Measurements from ENCODE around the gene HPCAL1.
"Not testable (repeated sequence)": the region's sequence is repeated elsewhere in the genome, so short reads cannot be mapped to it uniquely, and the experiment has no call there.

HPCAL1 gene

DNA sequence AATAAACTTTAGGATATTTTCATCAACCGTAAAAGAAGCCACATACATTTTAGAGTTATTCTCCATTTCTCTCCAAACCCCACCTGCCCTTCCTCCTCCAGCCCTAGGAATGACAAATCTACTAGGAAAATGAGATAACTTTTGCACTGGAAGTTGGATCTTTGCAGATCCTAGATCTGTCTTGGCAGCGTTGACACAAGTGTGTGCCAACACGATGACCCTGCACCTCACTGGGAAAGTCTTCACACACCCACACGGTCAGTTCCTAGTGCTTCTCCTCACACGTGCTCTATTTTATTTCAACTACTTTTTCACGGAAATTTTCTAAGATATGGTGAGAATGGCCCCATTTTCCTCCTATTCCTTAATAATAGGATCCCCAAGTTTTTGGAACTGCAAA, 14.1 kb upstream of the HPCAL1 start:
- Histone ChIP-seq H3K79me1 (ENCODE audit: low read length) (no peaks in the 10 kb centered on the region), H3K79me2 (ENCODE audit: control insufficient read depth, insufficient read depth, low read length, poor library complexity) (no peaks in the 10 kb centered on the region), H3K23ac (ENCODE audit: low read length) (no peak overlapping the region), H3K4ac (ENCODE audit: low read depth, low read length) (no peak overlapping the region), H2BK12ac (ENCODE audit: low read length) (no peak overlapping the region), H2BK120ac (ENCODE audit: insufficient read depth, low read length, poor library complexity) (no peak overlapping the region), H2AFZ (ENCODE audit: insufficient read depth, low read length, poor library complexity) (no peak overlapping the region), H3K36me3 (ENCODE audit: control insufficient read depth in 1 of 2, insufficient read depth in 2 of 2, low read length in 2 of 2) (no peaks in the 10 kb centered on the region), H3K14ac (ENCODE audit: low read length) (no peak overlapping the region), H3K18ac (ENCODE audit: low read length) (no peak overlapping the region), H3K4me2 (ENCODE audit: low read length) (no peak overlapping the region), H2BK5ac (ENCODE audit: low read depth, low read length, poor library complexity) (no peak overlapping the region), H4K91ac (ENCODE audit: low read depth, low read length) (no peak overlapping the region), H3K27me3 (ENCODE audit: insufficient read depth, low read length) (no peaks in the 10 kb centered on the region), H3K4me1 (ENCODE audit: control insufficient read depth in 1 of 2, insufficient read depth in 2 of 2, low read length in 2 of 2) (peaks cover 11% of the 10 kb centered on the region in 2 experiments), H4K12ac (ENCODE audit: low read depth, low read length) (no peak overlapping the region), H3K9ac (ENCODE audit: low read length) (no peak overlapping the region), H3K27ac (ENCODE audit: low read depth, low read length) (no peak overlapping the region), H2AK5ac (ENCODE audit: low read length) (no peak overlapping the region), H4K8ac (ENCODE audit: low read depth, low read length) (no peak overlapping the region), H3K9me3 (ENCODE audit: insufficient read depth, low read depth, low read length) (no peaks in the 10 kb centered on the region), H3K4me3 (ENCODE audit: low read depth, low read length) (no peak overlapping the region)
- WGBS (ENCODE audit: extremely low coverage, insufficient coverage, insufficient read length), result no CpG with 5 or more reads among the region's 6 CpGs
- DNase-seq, result no peak

DNA sequence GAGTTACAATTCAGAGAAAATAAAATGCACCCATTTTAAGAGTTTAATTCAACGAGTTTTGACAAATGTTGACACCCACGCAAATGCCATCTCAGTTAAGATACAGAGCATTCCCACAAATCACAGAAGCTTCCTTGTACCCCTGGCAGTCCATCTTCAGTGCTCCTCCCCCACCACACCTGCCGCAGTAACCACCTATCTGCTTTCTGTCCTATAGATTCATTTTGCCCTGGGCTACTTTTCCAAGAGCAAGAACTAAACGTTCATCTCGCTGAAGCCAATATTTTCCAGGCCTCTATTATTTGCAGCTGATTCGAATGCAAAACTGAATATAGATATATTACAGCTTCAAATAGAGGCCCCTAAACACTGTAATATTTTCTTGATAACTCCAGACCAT, 13.4 kb upstream of the HPCAL1 start:
- no CpG with 5 or more reads among the region's 6 CpGs for WGBS (ENCODE audit: extremely low coverage, insufficient coverage, insufficient read length)

DNA sequence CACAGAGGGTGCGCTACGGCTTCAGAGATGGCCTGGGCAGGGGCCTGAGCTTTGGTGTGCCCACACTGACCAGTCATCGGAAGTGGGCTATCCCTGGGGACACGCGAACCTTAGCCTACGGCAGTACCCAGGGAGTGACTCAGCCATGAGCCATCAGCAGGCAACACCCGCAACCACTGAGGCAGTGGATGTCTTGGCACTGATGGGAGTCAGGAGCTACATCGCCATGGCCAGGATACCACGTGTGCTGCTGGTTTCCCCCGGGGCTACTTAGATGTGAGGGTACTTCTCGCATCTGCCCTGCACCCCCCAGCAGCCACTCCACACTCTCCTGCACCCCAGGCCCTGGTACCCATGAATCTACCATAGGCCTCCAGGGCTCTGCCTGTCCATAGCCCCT, 12.8 kb upstream of the HPCAL1 start:
- Histone ChIP-seq H3K4me1 (ENCODE audit: control insufficient read depth in 1 of 2, insufficient read depth in 2 of 2, low read length in 2 of 2) (peaks cover 11% of the 10 kb centered on the region in 2 experiments), H2AFZ (ENCODE audit: insufficient read depth, low read length, poor library complexity) (no peak overlapping the region), H3K14ac (ENCODE audit: low read length) (no peak overlapping the region), H2AK5ac (ENCODE audit: low read length) (no peak overlapping the region), H2BK120ac (ENCODE audit: insufficient read depth, low read length, poor library complexity) (no peak overlapping the region), H4K8ac (ENCODE audit: low read depth, low read length) (no peak overlapping the region), H3K9me3 (ENCODE audit: insufficient read depth, low read depth, low read length) (no peaks in the 10 kb centered on the region), H3K18ac (ENCODE audit: low read length) (no peak overlapping the region), H4K91ac (ENCODE audit: low read depth, low read length) (no peak overlapping the region), H4K12ac (ENCODE audit: low read depth, low read length) (no peak overlapping the region), H3K4me3 (ENCODE audit: low read depth, low read length) (peak overlapping the region; percentile 52), H2BK5ac (ENCODE audit: low read depth, low read length, poor library complexity) (no peak overlapping the region), H3K27me3 (ENCODE audit: insufficient read depth, low read length) (no peaks in the 10 kb centered on the region), H3K9ac (ENCODE audit: low read length) (no peak overlapping the region), H2BK12ac (ENCODE audit: low read length) (no peak overlapping the region), H3K27ac (ENCODE audit: low read depth, low read length) (no peak overlapping the region), H3K23ac (ENCODE audit: low read length) (peak overlapping the region; percentile 29), H3K4ac (ENCODE audit: low read depth, low read length) (no peak overlapping the region), H3K36me3 (ENCODE audit: control insufficient read depth in 1 of 2, insufficient read depth in 2 of 2, low read length in 2 of 2) (no peaks in the 10 kb centered on the region), H3K79me1 (ENCODE audit: low read length) (no peaks in the 10 kb centered on the region), H3K79me2 (ENCODE audit: control insufficient read depth, insufficient read depth, low read length, poor library complexity) (no peaks in the 10 kb centered on the region), H3K4me2 (ENCODE audit: low read length) (no peak overlapping the region)
- no CpG with 5 or more reads among the region's 11 CpGs for WGBS (ENCODE audit: extremely low coverage, insufficient coverage, insufficient read length)
- DNase-seq, result no peak

More for the DNA sequence above, 13.4 kb upstream of the HPCAL1 start:
- Histone ChIP-seq H3K79me2 (ENCODE audit: control insufficient read depth, insufficient read depth, low read length, poor library complexity) (no peaks in the 10 kb centered on the region), H4K12ac (ENCODE audit: low read depth, low read length) (no peak overlapping the region), H3K9ac (ENCODE audit: low read length) (no peak overlapping the region), H3K9me3 (ENCODE audit: insufficient read depth, low read depth, low read length) (no peaks in the 10 kb centered on the region), H2BK5ac (ENCODE audit: low read depth, low read length, poor library complexity) (no peak overlapping the region), H3K79me1 (ENCODE audit: low read length) (no peaks in the 10 kb centered on the region), H2AFZ (ENCODE audit: insufficient read depth, low read length, poor library complexity) (no peak overlapping the region), H3K27me3 (ENCODE audit: insufficient read depth, low read length) (no peaks in the 10 kb centered on the region), H3K27ac (ENCODE audit: low read depth, low read length) (no peak overlapping the region), H4K8ac (ENCODE audit: low read depth, low read length) (no peak overlapping the region), H3K4me1 (ENCODE audit: control insufficient read depth in 1 of 2, insufficient read depth in 2 of 2, low read length in 2 of 2) (peaks cover 11% of the 10 kb centered on the region in 2 experiments), H3K4me2 (ENCODE audit: low read length) (no peak overlapping the region), H4K91ac (ENCODE audit: low read depth, low read length) (no peak overlapping the region), H3K4me3 (ENCODE audit: low read depth, low read length) (no peak overlapping the region), H3K18ac (ENCODE audit: low read length) (no peak overlapping the region), H3K4ac (ENCODE audit: low read depth, low read length) (no peak overlapping the region), H2AK5ac (ENCODE audit: low read length) (no peak overlapping the region), H2BK12ac (ENCODE audit: low read length) (no peak overlapping the region), H3K36me3 (ENCODE audit: control insufficient read depth in 1 of 2, insufficient read depth in 2 of 2, low read length in 2 of 2) (no peaks in the 10 kb centered on the region), H3K23ac (ENCODE audit: low read length) (no peak overlapping the region), H3K14ac (ENCODE audit: low read length) (no peak overlapping the region), H2BK120ac (ENCODE audit: insufficient read depth, low read length, poor library complexity) (no peak overlapping the region)
- no peak for DNase-seq

DNA sequence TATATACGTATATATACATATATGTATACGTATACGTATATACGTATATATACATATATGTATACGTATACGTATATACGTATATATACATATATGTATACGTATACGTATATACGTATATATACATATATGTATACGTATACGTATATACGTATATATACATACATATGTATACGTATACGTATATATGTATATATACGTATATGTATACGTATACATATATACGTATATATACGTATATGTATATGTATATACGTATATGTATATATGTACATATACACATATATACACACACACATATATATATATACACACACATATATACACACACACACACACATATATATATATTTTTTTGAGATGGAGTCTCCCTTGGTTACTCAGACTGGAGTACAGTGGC, 11.3 kb upstream of the HPCAL1 start:
- not testable (repeated sequence) for H3K27ac ChIP-seq (ENCODE audit: low read depth, low read length); H3K79me2 ChIP-seq (ENCODE audit: control insufficient read depth, insufficient read depth, low read length, poor library complexity); H3K4me1 ChIP-seq (ENCODE audit: control insufficient read depth in 1 of 2, insufficient read depth in 2 of 2, low read length in 2 of 2); H2BK5ac ChIP-seq (ENCODE audit: low read depth, low read length, poor library complexity); H3K36me3 ChIP-seq (ENCODE audit: control insufficient read depth in 1 of 2, insufficient read depth in 2 of 2, low read length in 2 of 2); DNase-seq; H3K4me3 ChIP-seq (ENCODE audit: low read depth, low read length); H3K23ac ChIP-seq (ENCODE audit: low read length); H3K4ac ChIP-seq (ENCODE audit: low read depth, low read length); H4K91ac ChIP-seq (ENCODE audit: low read depth, low read length); H3K14ac ChIP-seq (ENCODE audit: low read length); H3K4me2 ChIP-seq (ENCODE audit: low read length); H2BK12ac ChIP-seq (ENCODE audit: low read length); H4K8ac ChIP-seq (ENCODE audit: low read depth, low read length); H2BK120ac ChIP-seq (ENCODE audit: insufficient read depth, low read length, poor library complexity); H3K18ac ChIP-seq (ENCODE audit: low read length); H3K9me3 ChIP-seq (ENCODE audit: insufficient read depth, low read depth, low read length); H2AFZ ChIP-seq (ENCODE audit: insufficient read depth, low read length, poor library complexity); H3K9ac ChIP-seq (ENCODE audit: low read length); H2AK5ac ChIP-seq (ENCODE audit: low read length); H3K79me1 ChIP-seq (ENCODE audit: low read length); H3K27me3 ChIP-seq (ENCODE audit: insufficient read depth, low read length); H4K12ac ChIP-seq (ENCODE audit: low read depth, low read length)
- no CpG with 5 or more reads among the region's 20 CpGs for WGBS (ENCODE audit: extremely low coverage, insufficient coverage, insufficient read length)
